HG03097 (cell line): ENCODE data around the gene BTBD2.
"Not testable (repeated sequence)": the region's sequence is repeated elsewhere in the genome, so short reads cannot be mapped to it uniquely, and the experiment has no call there.

ENCODE experiments used
- ATAC-seq: cut with Tn5 transposase; IDR thresholded peaks from one replicate; pipeline ENCODE4 v1.9.1; 2021; ENCODE audit not compliant: unreplicated experiment, low FRiP score

BTBD2 gene

DNA sequence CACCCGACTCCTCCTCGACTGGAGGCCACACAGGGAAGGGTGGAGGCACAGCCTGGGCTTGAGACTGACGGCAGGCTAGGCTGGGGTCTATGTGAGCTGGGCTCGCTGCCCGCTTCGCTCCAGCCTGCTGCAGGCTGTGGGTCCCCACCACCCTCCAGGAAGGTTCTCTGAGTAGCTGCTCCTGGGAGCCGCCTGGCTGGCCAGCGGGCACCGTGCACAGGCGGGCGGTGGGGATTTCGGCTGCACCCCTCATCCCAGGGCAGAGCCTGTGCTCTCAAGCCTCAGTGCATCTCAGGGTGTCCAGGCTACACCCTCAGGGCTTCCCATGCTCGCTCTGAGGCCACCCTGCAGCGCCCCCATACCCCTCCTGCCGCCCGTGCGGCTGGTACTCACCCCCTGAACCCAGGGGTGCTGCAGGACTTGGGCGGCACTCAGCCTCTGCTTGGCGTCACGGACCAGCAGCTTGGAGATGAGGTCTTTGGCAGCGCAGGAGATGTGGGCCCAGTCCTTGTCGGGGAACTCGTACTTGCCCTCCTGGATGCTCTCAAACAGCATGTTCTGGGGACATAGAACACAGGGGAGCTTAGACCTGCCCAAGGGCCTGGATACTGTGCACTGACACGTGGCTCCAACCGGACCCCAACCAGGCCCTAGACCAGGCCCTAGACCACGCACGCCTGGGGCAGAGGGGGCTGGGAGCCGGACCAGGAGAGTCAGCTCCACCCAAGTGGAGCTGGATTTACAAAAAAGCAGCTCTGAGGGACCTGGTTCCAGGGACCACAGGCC is 25.3 kb upstream of the BTBD2 start:
- no peak for ATAC-seq

DNA sequence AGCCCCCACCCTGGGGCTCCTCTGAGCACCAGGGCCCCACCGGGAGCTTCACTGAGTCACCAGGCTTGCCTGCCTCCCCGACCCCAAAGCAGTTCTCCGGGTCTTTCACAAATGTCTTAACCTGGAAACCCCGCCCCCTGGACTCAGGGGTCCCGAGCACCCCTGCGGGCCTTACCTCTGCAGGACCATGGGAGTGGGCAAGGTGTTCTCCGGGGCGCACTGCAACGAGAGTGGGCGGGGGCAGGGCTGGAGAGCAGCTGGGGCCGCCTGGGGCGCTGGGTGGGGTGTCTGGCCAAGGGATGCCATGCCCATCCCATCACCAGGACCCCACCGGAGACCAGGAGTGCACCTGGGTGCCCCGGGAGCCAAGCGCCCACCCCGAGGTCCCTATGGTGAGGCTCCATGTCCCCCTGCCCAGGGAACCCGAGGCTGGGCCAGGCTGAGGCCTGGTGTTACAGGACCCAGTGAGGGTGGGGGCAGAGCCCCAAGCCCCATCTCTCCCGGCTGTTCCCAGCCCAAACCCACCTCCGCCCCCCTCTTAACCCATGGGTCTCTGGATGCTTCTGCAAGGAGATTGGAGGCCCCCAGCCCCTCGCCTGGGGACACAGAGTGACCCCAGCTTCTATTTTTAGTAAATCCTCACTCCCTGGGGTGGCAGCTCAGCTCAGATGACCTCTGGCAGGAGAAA is 24.6 kb upstream of the BTBD2 start:
- ATAC-seq = no peak

DNA sequence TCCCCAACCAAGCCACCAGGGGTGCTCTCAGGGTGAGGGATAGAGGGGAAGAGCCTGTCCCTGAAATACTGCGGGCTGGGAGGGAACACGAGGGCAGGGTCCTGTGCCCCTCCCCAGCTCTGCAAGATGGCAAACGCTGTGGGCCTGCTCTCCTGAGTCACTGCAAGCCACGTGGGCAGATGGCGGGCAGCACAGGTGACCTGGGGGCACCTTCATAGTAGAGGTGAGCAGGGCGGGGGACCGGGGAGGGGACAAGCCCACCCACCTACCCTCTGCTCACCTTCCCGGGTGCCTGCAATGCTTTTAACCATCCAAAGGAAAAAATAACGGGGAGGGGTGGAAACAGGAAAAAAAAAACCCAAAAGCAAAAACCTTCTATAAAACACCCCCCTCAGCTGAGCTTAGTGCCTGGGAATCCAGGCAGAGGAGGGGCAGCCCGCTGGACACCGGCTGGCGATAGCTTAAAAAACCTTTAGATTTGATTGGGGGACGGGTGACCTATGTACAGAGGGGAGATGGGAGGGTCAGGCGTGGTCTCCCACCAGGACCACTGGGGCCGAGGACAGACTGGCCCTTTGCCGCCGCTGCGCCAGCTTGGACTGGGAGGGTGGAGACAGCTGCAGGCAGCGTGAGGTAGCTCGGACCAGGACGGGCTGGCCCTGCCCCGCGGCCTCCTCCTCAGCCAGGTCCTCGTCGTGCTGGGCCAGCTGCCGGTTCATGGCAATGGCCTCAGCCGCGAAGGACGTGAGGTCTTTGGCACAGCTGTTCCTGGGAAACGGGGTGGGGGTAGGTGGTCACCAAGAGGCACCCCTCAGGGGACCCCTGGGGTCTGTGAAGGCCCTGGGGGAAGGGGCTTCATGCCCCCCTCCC is 23.8 kb upstream of the BTBD2 start:
- ATAC-seq = no peak

DNA sequence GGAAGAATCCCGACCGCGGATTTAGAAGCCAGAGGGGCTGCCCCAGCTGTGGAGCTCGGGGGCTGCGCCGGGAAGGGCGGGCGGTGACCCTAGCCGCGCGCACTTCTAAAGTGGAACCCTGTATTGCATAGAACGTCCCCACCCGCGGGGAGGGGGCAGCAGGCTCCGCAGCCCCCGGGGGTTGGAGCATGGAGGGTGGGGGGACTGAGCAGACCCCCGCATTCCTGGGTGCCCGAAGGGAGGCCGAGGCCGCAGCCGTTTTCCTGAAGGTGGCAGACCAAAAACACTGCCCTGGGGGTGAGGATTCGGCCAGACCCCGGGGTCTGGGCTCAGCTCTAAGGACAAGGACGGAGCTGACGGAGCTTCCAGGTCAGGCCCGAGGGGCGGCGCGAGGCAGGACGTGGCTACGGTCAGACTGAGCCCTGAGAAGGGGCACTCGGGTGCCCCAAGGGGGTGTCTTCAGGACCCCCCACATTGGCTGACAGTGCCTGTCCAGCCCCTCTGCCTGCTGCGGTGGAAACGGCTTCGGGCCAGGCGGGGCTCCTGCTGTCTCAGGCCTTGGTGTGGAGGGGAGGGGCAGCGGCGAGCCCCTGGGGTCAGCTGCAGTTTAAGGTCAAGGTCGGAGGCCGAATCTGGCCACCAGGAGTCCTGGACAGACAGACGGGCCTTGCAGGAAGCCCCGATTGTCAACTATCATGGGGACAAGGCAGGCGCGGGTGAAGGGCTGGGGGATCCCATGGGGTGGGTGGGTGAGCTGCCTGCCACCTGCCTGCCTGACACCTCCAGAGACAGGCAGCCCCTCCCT is 23.0 kb upstream of the BTBD2 start:
- ATAC-seq = no peak

DNA sequence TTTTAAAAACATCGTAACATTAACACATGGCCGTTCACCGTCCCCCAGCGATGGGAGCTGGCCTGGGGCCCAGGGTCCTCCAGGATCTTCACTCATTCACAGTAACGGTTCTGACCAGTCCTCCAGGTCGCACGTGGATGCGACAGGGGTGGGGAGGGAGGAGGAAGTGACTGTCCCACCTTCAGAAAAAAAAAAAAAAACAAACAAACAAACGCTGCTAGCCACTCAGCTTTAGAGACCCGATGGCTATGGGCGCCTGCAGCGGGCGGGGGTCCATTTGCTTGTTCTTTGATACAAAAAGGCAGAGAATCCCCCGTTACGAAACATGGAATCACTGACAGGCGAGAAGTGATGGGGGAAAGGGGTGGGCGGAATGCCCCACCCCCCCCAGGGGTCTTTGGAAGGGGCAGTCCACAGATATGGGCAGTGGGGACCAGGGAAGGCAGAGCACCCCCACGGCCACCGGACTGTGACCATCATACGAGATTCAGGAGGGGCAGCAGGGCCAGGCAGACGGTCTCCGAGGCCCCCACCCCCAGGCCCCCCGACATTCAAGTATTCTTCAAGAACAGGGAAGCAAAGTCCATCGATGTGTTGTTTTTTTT is 22.2 kb upstream of the BTBD2 start:
- no peak for ATAC-seq

DNA sequence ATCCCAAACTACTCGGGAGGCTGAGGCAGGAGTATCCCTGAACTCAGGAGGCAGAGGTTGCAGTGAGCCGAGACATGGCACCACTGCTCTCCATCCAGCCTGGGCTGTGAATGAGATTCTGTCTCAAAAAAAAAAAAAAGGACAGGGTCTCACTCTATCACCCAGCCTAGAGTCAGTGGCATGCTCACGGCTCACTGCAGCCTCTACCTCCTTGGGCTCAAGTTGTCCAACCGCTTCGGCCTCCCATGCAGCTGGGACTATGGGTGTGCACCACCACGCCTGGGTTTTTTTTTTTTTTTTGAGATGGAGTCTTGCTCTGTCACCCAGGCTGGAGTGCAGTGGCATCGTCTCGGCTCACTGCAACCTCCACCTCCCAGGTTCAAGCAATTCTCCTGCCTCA is 20.9 kb upstream of the BTBD2 start:
- ATAC-seq = no peak

DNA sequence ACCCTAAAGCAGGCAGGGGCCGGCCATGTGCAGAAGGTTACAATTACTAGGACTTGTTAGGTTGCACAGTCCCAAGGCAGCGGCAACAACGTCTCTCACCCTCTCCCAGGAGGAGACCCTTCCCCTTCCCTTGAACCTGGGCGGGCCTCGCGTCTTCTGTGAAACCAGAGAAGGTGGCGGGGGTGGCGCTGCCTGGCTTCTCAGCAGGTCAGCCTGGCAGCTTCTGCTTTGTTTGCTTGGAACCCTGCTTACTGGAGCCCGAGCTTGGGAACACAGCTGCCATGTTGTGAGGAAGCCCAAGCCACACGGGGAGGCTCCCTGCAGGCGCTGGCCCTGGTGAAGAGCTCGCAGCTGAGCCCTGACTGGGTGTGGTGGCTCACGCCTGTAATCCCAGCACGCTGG is 20.1 kb upstream of the BTBD2 start:
- ATAC-seq = no peak

DNA sequence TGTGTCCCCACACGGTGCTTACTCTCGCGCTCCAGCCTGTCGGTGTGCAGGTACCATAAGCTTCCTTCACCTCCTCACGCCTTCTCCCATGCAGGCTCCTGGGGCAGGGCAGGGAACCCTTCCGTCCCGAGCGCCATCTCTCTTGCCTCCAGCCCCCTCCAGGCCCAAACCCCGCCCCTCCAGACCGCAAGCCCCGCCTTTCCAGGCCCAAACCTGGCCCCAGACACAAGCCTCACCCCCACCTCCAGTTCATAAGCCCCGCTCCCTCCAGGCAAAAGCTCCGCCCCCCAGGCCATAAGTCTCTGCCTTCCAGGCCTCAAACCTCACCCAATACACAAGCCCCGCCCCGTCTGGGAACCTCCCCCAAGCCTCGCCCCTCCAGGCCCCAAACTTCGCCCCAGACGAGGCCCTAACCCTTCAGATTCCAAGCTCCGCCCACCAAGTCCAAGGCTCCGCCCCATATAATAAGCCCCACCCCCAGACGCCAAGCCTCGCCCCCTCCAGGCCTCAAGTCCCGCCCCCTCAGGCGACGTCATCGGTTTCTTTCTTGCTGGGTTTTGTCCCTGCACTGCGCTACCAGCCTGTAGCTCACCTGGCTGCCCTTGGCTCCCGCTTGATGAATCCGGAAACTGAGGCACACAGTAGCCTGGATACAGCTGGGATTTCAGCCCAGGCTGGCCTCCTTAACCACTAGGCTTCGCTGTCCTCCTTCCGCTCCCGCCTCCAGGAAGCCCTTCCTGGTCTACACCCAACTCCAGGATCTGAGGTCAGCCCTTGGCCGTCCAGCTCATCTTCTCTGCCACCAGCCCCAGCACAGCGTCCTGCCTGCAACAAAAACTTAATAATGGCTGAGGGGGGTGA is 19.4 kb upstream of the BTBD2 start:
- no peak for ATAC-seq

DNA sequence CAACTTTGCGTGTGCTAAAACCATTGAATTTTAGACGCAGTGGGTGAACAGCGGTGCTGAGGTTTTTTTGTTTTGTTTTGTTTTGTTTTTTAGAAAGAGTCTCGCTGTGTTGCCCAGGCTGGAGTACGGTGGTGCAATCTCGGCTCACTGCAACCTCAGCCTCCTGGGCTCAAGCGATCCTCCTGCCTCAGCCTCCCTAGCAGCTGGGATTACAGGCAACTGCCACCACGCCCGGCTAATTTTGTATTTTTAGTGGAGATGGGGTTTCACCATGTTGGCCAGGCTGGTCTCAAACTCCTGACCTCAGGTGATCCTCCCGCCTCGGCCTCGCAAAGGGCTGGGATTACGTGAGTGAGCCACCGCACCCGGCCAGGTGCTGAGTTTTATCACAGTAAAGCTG is 18.7 kb upstream of the BTBD2 start:
- ATAC-seq = not testable (repeated sequence)

DNA sequence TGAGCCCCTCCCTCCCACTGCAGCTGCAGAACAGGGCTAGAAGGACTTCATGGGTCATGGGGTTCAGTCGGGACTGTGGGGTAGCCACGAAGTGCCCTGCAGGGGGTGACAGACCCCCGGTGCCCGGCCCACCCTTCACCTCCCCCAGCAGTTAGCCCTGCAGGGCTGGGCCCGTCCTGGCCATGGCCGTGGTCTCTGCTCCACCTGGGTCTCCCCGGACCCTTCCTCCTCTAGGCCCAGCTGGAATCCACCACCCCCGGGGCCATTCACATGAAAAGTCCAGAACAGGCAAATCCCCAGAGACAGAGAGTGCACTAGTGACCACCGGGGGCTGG is 18.3 kb upstream of the BTBD2 start:
- ATAC-seq = no peak

DNA sequence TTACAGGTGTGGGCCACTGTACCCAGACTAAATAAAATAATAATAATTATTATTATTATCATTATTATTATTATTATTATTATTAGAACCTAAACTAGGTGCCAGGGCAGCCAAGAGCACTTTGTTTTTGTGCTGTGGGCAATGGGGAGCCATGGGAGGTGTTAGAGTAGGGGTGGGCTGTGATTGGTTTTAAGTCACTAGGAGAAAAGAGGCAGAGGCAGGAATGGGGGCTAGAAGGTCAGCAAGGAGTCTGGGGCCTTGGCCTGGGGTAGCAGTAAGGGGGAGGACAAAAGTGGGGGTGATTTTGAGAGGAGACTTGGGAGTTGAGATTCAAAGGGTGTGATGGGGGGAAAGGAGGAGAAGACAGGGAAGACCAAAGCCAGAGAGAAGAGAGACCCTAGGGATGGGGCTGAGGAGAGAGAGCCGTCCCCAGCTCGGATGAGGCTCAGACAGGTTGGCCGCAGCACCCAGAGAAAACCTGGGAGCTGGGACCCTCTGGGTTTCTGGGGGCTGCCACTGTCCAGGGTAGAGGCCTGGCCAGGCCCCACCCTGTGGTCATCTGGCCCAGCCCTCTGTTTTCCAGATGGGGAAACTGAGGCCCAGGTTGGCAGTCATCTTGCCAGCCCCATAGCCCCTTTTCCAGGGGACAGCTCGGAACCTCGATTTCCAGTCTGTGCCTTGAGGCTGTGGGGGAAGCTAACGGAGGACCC is 17.8 kb upstream of the BTBD2 start:
- no peak for ATAC-seq

DNA sequence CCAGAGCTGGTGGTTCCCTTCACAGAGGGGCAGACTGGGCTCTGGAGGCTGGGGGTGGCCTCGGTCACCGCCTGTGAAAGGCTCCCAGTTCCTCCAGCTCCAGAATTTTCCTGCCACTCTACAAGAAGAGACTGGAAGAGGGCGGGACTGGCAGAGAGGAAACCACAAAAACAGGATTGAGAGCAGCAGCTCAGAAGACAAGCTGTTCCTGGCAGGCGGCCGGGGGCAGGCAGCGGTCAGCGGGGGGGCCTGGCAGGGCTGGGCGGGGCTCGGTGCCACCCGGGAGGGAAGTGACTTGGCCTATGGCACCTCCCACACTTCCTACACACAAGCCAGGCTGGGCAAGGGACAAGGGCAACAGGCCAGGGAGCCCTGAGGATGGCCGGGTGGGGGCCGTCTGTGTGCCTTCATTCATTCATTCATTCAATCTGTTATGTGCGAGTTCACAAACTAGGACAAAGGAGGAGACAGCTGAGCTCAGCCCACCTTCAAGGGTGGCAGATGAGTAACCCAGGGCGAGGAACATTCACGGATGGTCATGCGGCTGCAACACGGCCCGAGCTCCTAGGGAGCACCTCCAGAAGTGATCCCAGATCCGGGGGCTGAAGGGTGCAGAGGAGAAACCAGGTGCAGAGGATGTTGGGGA is 16.9 kb upstream of the BTBD2 start:
- ATAC-seq = no peak

DNA sequence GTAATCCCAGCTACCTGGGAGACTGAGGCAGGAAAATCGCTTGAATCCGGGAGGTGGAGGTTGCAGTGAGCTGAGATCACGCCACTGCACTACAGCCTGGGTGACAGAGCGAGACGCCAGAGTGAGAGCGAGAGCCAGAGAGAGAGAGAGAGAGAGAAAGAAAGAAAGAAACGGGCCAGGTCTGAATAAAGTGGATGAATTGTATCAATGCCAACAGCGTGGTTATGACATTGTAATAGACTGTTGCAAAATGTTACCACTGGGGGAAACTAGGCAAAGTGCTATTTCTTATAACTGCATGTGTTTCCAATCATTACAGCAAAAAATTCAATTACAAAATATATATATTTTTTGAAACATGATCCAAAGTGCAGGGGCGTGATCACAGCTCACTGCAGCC is 11.8 kb upstream of the BTBD2 start:
- no peak for ATAC-seq

DNA sequence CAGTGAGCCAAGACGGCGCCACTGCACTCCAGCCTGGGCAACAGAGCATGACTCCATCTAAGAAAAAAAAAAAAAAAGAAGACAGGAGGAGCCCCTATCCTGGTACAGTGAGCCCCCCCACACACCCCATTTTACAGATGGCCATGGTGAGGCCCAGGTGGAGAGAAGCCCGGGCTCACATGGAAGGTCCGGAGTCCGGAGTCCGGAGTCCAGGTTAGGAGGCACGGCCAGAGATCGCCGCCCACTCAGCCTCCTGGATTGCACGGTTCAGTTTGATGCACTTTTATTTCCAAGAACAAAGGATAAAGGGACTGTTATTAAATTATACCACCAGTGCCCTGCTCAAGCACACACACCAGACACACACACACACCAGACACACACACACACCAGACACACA is 11.3 kb upstream of the BTBD2 start:
- no peak for ATAC-seq

DNA sequence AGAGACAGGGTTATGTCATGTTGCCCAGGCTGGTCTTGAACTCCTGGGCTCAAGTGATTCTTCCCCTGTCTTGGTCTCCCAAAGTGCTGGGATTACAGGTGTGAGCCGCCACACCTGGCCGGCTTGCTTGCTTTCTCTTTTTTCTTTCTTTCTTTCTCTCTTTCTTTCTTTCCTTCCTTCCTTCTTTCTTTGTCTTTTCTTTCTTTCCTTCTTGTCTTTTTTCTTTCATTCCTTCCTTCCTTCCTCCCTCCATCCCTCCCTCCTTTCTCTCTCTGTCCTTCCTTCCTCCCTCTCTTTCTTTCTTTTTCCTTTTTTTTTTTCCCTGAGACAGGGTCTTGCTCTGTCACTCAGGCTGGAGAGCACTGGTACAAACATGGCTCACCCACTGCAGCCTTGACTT is 6.8 kb upstream of the BTBD2 start:
- no peak for ATAC-seq

DNA sequence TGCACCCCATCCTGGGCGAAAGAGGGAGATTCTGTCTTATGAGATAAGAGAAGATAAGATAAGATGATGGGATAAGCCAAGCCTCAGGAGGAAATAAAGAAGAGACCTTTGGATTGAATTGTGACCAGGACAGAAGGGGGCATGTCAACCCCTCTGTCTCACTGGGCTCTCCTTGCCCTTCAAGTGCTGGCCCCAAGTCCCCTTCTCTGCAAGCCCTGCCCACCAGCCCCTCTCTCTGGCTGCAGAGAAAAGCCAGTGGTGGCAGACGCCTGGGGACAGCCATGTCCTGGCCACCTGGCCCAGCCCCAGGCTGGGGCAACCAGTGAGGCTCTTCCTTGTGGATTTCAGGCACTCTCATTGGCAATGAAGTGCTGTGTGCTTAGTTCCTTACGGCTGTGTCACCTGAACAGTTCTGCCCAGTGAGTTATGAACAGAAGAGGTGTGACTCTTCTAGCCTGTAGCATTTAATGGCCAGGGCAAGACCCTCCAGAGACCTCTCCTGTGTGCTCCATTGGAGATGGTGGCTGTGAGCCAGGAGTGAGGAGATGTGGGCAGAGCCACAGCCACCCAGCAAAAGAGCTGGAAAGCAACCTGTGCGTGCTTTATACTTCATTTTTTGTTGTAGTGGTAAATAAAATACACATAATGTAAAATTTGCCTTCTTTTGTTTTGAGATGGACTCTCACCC is 6.1 kb upstream of the BTBD2 start:
- ATAC-seq = no peak

DNA sequence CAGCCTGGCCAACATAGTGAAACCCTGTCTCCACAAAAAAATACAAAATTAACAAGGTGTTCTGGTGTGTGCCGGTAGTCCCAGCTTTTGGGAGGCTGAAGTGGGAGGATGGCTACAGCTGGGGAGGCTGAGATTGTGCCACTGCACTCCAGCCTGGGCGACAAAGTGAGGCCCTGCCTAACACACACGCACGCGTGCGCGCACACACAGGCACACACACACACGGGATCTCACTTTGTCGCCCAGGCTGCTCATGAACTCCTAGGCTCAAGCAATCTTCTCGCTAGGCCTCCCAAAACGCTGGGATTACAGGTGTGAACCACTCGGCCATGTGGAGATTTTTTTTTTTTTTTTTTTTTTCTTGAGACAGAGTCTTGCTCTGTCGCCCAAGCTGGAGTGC is 3.2 kb upstream of the BTBD2 start:
- no peak for ATAC-seq
